Keratinocyte (primary cell): ENCODE results near the gene TCN2. TPM values are rescaled to one million over a fixed set of nuclear protein-coding genes. Genes with fewer than 3 reads are reported as not detected.

Experiments used
- DNase-seq: peaks from one replicate; pipeline ENCODE4 v3.0.0-alpha.2; 2011; ENCODE audit warnings: low read depth, missing footprints, low spot score
- FAIRE-seq: peaks from 2 replicates; lab custom pipeline; 2011; peaks lifted over from hg19 to GRCh38; lab: Jason Lieb, UNC
- H2AFZ ChIP-seq: 2 replicates; pipeline ENCODE4 v1.6.0; 2012; ENCODE audit warnings: low read length, control low read depth, inconsistent platforms; ENCODE audit not compliant: control insufficient read depth
- H3K27ac ChIP-seq: 2 replicates; pipeline ENCODE4 v1.5.1; 2011; ENCODE audit warnings: low read length; ENCODE audit not compliant: control insufficient read depth, insufficient read depth
- H3K27me3 ChIP-seq: 3 replicates; pipeline ENCODE4 v1.6.0; 2011; ENCODE audit warnings: low read length; ENCODE audit not compliant: control insufficient read depth, insufficient read depth; ENCODE audit errors: extremely low read depth
- H3K36me3 ChIP-seq, 2 experiments: 2 replicates in 1 of 2; 3 replicates in 1 of 2; pipeline ENCODE4 v1.5.1; 2011; ENCODE audit warnings: low read length in 2 of 2, mild to moderate bottlenecking in 1 of 2; ENCODE audit not compliant: control insufficient read depth in 2 of 2, insufficient read depth in 2 of 2; ENCODE audit errors: extremely low read depth in 1 of 2
- H3K4me1 ChIP-seq: 3 replicates; pipeline ENCODE4 v1.5.1; 2011; ENCODE audit warnings: low read length; ENCODE audit not compliant: control insufficient read depth, insufficient read depth; ENCODE audit errors: extremely low read depth
- H3K4me2 ChIP-seq: 3 replicates; pipeline ENCODE4 v1.6.0; 2011; ENCODE audit warnings: low read depth, low read length; ENCODE audit not compliant: control insufficient read depth, insufficient read depth; ENCODE audit errors: extremely low read depth
- H3K4me3 ChIP-seq, 3 experiments: fragments of 200-600 bp in 1 of 3; sonication (generic) in 1 of 3; 2 replicates in 2 of 3; 3 replicates in 1 of 3; pipeline ENCODE4 v1.5.1; 2011 to 2016; ENCODE audit warnings: low read length in 3 of 3, mild to moderate bottlenecking in 3 of 3, control low read depth in 2 of 3, inconsistent platforms in 1 of 3, low read depth in 1 of 3, mixed read lengths in 1 of 3, mixed run types in 1 of 3, moderate library complexity in 1 of 3; ENCODE audit not compliant: control insufficient read depth in 2 of 3, insufficient read depth in 2 of 3; ENCODE audit errors: extremely low read depth in 1 of 3
- H3K79me2 ChIP-seq: 2 replicates; pipeline ENCODE4 v1.6.0; 2012; ENCODE audit warnings: low read length; ENCODE audit not compliant: control insufficient read depth, insufficient read depth
- H3K9ac ChIP-seq: 3 replicates; pipeline ENCODE4 v1.6.0; 2011; ENCODE audit warnings: low read length; ENCODE audit not compliant: control insufficient read depth, insufficient read depth; ENCODE audit errors: extremely low read depth
- H3K9me1 ChIP-seq: 3 replicates; pipeline ENCODE4 v1.6.0; 2011; ENCODE audit warnings: low read length; ENCODE audit not compliant: control insufficient read depth, insufficient read depth; ENCODE audit errors: extremely low read depth
- H3K9me3 ChIP-seq: 2 replicates; pipeline ENCODE4 v1.5.1; 2012; ENCODE audit warnings: low read depth, low read length; ENCODE audit not compliant: control insufficient read depth
- H4K20me1 ChIP-seq: 3 replicates; pipeline ENCODE4 v1.6.0; 2011; ENCODE audit warnings: low read length; ENCODE audit not compliant: control insufficient read depth, insufficient read depth; ENCODE audit errors: extremely low read depth
- EZH2 ChIP-seq: IDR thresholded peaks from one replicate; pipeline ENCODE4 v1.6.1; 2012; ENCODE audit warnings: inconsistent platforms, mild to moderate bottlenecking, low read length, moderate library complexity
- dilution Hi-C: fragments of 300-500 bp; cut with MboI; formaldehyde crosslinking; loops from one replicate; pipeline ENCODE4 v1.7.0; 2020; ENCODE audit warnings: low sequenced_read_pairs; ENCODE audit not compliant: extremely low pct_ligation_motif_present
- polyA plus RNA-seq, 5 experiments: library from polyadenylated mRNA; depleted of rRNA in 3 of 5; stranded (reverse) in 3 of 5; stranded (forward) in 1 of 5; unstranded in 1 of 5; fragments of >200 nt; gene quantifications; 1 replicate in 1 of 5; 2 replicates in 3 of 5; 3 replicates in 1 of 5; pipeline versions ENCODE4 v1.2.1 to v1.2.3, GENCODE V29; 2011 to 2012; ENCODE audit warnings: missing spikeins in 2 of 5, low read depth in 1 of 5, low replicate concordance in 1 of 5
- TF ChIP-seq, protein P1 (sequence below), 3 experiments: IDR thresholded peaks in 1 of 3; conservative IDR thresholded peaks in 1 of 3; optimal IDR thresholded peaks in 1 of 3; 2 replicates in 2 of 3; 3 replicates in 1 of 3; pipeline versions ENCODE3 to v1.5.1; 2011; ENCODE audit warnings: low read length in 3 of 3, mild to moderate bottlenecking in 3 of 3, moderate library complexity in 2 of 3, control low read depth in 1 of 3, inconsistent platforms in 1 of 3; ENCODE audit not compliant: insufficient read depth in 2 of 3; ENCODE audit errors: extremely low read depth in 1 of 3

The TCN2 gene
- polyA plus RNA-seq, 1 donor (not counting 4 experiments of a cell fraction or from before 2014, with no cell fraction given), result 0.88 TPM

DNA sequence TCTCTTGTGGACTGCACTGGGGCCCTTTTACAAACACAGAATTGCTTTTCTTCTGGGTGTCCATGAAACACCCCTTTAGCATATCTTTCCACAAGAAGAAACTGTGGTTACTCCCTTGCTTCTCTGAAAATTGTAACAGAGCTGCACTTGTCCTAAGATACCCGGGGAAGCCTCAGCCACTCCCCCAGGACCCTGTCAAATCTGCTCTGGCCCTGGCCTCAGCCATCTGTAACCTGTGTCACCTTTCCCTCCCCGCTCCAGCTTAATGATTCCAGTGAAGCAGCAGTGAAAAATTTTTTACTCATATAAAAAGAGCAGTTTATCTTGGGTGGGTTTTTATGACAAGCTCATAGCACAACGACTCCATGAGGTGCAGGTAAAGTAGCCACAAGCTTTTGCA lies 64.1 kb downstream of the TCN2 start:
- Histone ChIP-seq H3K27ac (no peak overlapping the region), H3K27me3 (no peaks in the 10 kb centered on the region), H3K4me1 (peaks cover 15% of the 10 kb centered on the region), H3K4me3 (no peak overlapping the region), H3K36me3 (no peaks in the 10 kb centered on the region), H3K9me3 (no peaks in the 10 kb centered on the region), H3K9ac (no peak overlapping the region), H3K9me1 (no peaks in the 10 kb centered on the region), H2AFZ (no peak overlapping the region), H3K4me2 (no peak overlapping the region), H3K79me2 (no peaks in the 10 kb centered on the region), H4K20me1 (no peaks in the 10 kb centered on the region)
- no peak for FAIRE-seq
- no peak for DNase-seq
- dilution Hi-C loops, result no loop called here
- TF ChIP-seq EZH2, result no peak
- TF ChIP-seq, protein P1, sequence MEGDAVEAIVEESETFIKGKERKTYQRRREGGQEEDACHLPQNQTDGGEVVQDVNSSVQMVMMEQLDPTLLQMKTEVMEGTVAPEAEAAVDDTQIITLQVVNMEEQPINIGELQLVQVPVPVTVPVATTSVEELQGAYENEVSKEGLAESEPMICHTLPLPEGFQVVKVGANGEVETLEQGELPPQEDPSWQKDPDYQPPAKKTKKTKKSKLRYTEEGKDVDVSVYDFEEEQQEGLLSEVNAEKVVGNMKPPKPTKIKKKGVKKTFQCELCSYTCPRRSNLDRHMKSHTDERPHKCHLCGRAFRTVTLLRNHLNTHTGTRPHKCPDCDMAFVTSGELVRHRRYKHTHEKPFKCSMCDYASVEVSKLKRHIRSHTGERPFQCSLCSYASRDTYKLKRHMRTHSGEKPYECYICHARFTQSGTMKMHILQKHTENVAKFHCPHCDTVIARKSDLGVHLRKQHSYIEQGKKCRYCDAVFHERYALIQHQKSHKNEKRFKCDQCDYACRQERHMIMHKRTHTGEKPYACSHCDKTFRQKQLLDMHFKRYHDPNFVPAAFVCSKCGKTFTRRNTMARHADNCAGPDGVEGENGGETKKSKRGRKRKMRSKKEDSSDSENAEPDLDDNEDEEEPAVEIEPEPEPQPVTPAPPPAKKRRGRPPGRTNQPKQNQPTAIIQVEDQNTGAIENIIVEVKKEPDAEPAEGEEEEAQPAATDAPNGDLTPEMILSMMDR (optimal IDR thresholded peaks at IDR 0.05 in 1 of 3, IDR thresholded peaks at IDR 0.05 in 1 of 3, conservative IDR thresholded peaks at IDR 0.05 in 1 of 3; ENCODE audit: extremely low read depth in 1 of 3, insufficient read depth in 2 of 3, low read length in 3 of 3), result no peak

DNA sequence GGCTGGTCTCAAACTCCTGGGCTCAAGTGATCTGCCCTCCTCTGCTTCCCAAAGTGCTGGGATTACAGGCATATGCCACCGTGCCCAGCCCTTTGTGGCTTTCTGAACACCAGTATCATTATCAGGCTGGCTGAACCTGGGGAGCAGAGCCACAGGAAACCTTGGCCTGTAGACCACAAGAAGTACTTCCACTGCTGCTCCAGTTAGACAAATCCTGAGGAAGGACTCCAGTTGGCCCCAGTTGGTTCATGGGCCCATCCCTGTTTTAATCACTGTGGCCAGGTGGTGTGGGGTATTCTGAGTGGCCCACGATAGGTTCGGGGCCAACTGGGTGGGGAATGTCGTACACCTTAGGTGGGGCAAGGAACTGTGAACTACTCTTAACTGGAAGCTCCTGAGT lies 66.2 kb downstream of the TCN2 start:
- no peaks in the 10 kb centered on the region for H3K9me3 ChIP-seq
- H3K9ac ChIP-seq, result no peak overlapping the region
- no peak overlapping the region for H2AFZ ChIP-seq
- DNase-seq (no peak), FAIRE-seq (no peak)
- dilution Hi-C loops, result no loop called here
- no peaks in the 10 kb centered on the region for H3K36me3 ChIP-seq
- H4K20me1 ChIP-seq, result no peaks in the 10 kb centered on the region
- no peaks in the 10 kb centered on the region for H3K79me2 ChIP-seq
- H3K27me3 ChIP-seq, result peaks cover 10% of the 10 kb centered on the region
- no peaks in the 10 kb centered on the region for H3K9me1 ChIP-seq
- TF ChIP-seq, protein P1 (optimal IDR thresholded peaks at IDR 0.05 in 1 of 3, IDR thresholded peaks at IDR 0.05 in 1 of 3, conservative IDR thresholded peaks at IDR 0.05 in 1 of 3; ENCODE audit: extremely low read depth in 1 of 3, insufficient read depth in 2 of 3, low read length in 3 of 3), result no peak
- no peak for TF ChIP-seq EZH2
- no peak overlapping the region for H3K4me3 ChIP-seq
- no peak overlapping the region for H3K4me2 ChIP-seq
- H3K4me1 ChIP-seq, result peaks cover 4% of the 10 kb centered on the region
- no peak overlapping the region for H3K27ac ChIP-seq
